Measurements from ENCODE around the gene ANO1. TPM values are rescaled to one million over a fixed set of nuclear protein-coding genes. Genes with fewer than 3 reads are reported as not detected.

The ANO1 gene
- total RNA-seq, 1 experiment from 2014 or later: 41.7 TPM

DNA sequence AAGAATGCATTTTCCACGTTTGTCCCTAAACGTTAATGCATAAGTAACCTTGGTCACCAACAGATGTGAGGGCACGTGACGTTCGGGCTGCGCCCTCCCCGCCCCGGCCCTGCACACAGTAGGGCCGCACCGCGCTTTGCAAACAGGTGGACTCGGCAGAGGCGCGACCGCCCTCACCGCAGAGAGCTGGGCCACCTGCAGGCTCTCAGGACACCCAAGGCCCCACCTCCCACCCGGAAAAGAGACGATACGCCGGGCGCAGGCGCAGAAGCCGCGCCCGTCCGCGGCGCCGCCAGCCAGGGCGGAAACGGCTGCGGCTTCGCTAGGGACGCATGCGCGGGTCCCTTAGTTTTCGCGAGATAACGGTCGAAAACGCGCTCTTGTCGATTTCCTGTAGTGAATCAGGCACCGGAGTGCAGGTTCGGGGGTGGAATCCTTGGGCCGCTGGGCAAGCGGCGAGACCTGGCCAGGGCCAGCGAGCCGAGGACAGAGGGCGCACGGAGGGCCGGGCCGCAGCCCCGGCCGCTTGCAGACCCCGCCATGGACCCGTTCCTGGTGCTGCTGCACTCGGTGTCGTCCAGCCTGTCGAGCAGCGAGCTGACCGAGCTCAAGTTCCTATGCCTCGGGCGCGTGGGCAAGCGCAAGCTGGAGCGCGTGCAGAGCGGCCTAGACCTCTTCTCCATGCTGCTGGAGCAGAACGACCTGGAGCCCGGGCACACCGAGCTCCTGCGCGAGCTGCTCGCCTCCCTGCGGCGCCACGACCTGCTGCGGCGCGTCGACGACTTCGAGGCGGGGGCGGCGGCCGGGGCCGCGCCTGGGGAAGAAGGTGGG is 125.0 kb downstream of the ANO1 start, which contains the start of gene FADD:
FADD (plus strand) TSS at position 377 of the 831 bp plus-strand sequence; CDS start at position 541, 164 bp downstream.
- Histone ChIP-seq H3K4me1 (ENCODE audit: control insufficient read depth in 1 of 2, insufficient read depth in 2 of 2, low read length in 2 of 2) (peaks cover 7 to 31% of the 10 kb centered on the region in 2 experiments; a peak in 3 of 4 replicates), H3K4me2 (ENCODE audit: low read length) (peak within 1 kb of the TSS; percentile 80), H3K9me2 (ENCODE audit: insufficient read depth) (no peaks in the 10 kb centered on the region), H3K9ac (ENCODE audit: low read length) (peak within 1 kb of the TSS; percentile 98), H3K4me3 (replicated peaks in 1 of 2; ENCODE audit: low read depth in 1 of 2, low read length in 2 of 2) (peak within 1 kb of the TSS; percentile 94 to 96), H3K9me3 (ENCODE audit: control insufficient read depth in 1 of 2, insufficient read depth in 1 of 2, low read depth in 1 of 2, low read length in 2 of 2) (no peaks in the 10 kb centered on the region), H3K27me3 (ENCODE audit: insufficient read depth, low read length) (no peaks in the 10 kb centered on the region), H3K36me3 (ENCODE audit: control insufficient read depth in 1 of 2, insufficient read depth in 2 of 2, low read length in 2 of 2) (peaks cover 17 to 26% of the 10 kb centered on the region in 2 experiments; a peak in 2 of 4 replicates), H4K20me1 (ENCODE audit: insufficient read depth) (no peaks in the 10 kb centered on the region; the same call in 1 of the 2 replicates), H2AFZ (ENCODE audit: low read depth, low read length, poor library complexity, severe bottlenecking) (no peak within 1 kb of the TSS), H3K79me2 (ENCODE audit: insufficient read depth, low read length) (peaks cover 45% of the 10 kb centered on the region), H3K27ac (ENCODE audit: low read depth, low read length) (peak within 1 kb of the TSS; percentile 96)
- ChIA-PET CTCF (interaction anchor here (0.7 to 1.4 kb wide), 4 partner anchors 11 to 290 kb away, joined by 3 to 4 read pairs (median 3); no protein-coding TSS in a partner anchor), RAD21 (ENCODE audit: low non-redundant PET in 1 of 2, low total read pairs in 2 of 2, uncharacterized antibody in 2 of 2, unreplicated experiment in 2 of 2) (interaction anchor here in 1 of 2 experiments (1.2 kb wide), 1 partner anchor 288 kb away, joined by 4 read pairs; no protein-coding TSS in a partner anchor), POLR2A (interaction anchor here (0.5 kb wide), 1 partner anchor 298 kb away, joined by 3 read pairs; no protein-coding TSS in a partner anchor)
- peak; percentile 88 for DNase-seq (ENCODE audit: low read depth, low spot score)
- intact Hi-C loops (cut with micrococcal nuclease): loop anchor here (5.0 kb wide), 1 partner anchor 69 kb away; the partner anchor contains the start of gene PPFIA1
- peak; percentile 91 for ATAC-seq
- BruUV-seq (replicated peaks): no TSS peak
- TF ChIP-seq ZFX (IDR thresholded peaks at IDR 0.05): peak; percentile 81
- no peak for TF ChIP-seq REST (IDR thresholded peaks at IDR 0.05; ENCODE audit: low read depth)
- peak; percentile 96 for TF ChIP-seq ZBTB33 (IDR thresholded peaks at IDR 0.05; ENCODE audit: extremely low read depth, insufficient replicate concordance, low read length)
- peak; percentile 89 for TF ChIP-seq POLR2AphosphoS5 (IDR thresholded peaks at IDR 0.05; ENCODE audit: low read depth, low read length)
- TF ChIP-seq TCF7L2 (IDR thresholded peaks at IDR 0.05; ENCODE audit: borderline replicate concordance, extremely low read depth, insufficient read depth, insufficient read length): no peak
- no peak for TF ChIP-seq EZH2phosphoT487 (IDR thresholded peaks at IDR 0.05; ENCODE audit: borderline replicate concordance)
- no peak for TF ChIP-seq SP1 (IDR thresholded peaks at IDR 0.05; ENCODE audit: low read depth)
- peak; percentile 53; the same call in 1 of the 2 replicates for TF ChIP-seq SIN3A (IDR thresholded peaks at IDR 0.05; ENCODE audit: low read depth)
- TF ChIP-seq ZNF274 (IDR thresholded peaks at IDR 0.05; ENCODE audit: low read depth, low read length): no peak
- TF ChIP-seq CBX3 (IDR thresholded peaks at IDR 0.05; ENCODE audit: low read depth): no peak
- TF ChIP-seq SRF (IDR thresholded peaks at IDR 0.05; ENCODE audit: low read depth): no peak
- peak; percentile 49 for TF ChIP-seq POLR2A (IDR thresholded peaks at IDR 0.05; ENCODE audit: borderline replicate concordance, extremely low read depth, insufficient read depth, insufficient read length)
- TF ChIP-seq EGR1 (IDR thresholded peaks at IDR 0.05; ENCODE audit: low read depth): peak; percentile 57; the same call in 1 of the 2 replicates
- TF ChIP-seq, protein P1, sequence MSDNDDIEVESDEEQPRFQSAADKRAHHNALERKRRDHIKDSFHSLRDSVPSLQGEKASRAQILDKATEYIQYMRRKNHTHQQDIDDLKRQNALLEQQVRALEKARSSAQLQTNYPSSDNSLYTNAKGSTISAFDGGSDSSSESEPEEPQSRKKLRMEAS (IDR thresholded peaks at IDR 0.05): peak; percentile 64
- no peak for TF ChIP-seq ATF3 (IDR thresholded peaks at IDR 0.05)
- TF ChIP-seq EZH2 (IDR thresholded peaks at IDR 0.05): no peak
- TF ChIP-seq CEBPB (IDR thresholded peaks at IDR 0.05; ENCODE audit: low read depth): no peak
- TF ChIP-seq YY1 (IDR thresholded peaks at IDR 0.05; ENCODE audit: extremely low read depth, insufficient replicate concordance, low read depth, low read length): no peak
- no peak for TF ChIP-seq RAD21 (IDR thresholded peaks at IDR 0.05; ENCODE audit: low read depth)
- no peak for TF ChIP-seq JUND (IDR thresholded peaks at IDR 0.05)

Data from HCT116 (cell line).